ENCODE results near the gene CCR4.
"Not testable (repeated sequence)": the region's sequence is repeated elsewhere in the genome, so short reads cannot be mapped to it uniquely, and the experiment has no call there.

The CCR4 gene

GRCh38 chr3:32983124-32983523 lies 31.7 kb downstream of the CCR4 start:
- no peak for DNase-seq (ENCODE audit: low read depth in 2 of 2)

- not testable (repeated sequence) for DNase-seq (ENCODE audit: low read depth in 2 of 2)
Measured at GRCh38 chr3:32984918-32985317, 33.5 kb downstream of the CCR4 start.

- no peak for DNase-seq (ENCODE audit: low read depth in 2 of 2)
Measured at GRCh38 chr3:32989171-32989570, 37.7 kb downstream of the CCR4 start.

GRCh38 chr3:32990116-32990515 lies 38.7 kb downstream of the CCR4 start:
- DNase-seq (ENCODE audit: low read depth in 2 of 2), result no peak

- no peak for DNase-seq (ENCODE audit: low read depth in 2 of 2)
Measured at GRCh38 chr3:32991781-32992180, 40.3 kb downstream of the CCR4 start.

GRCh38 chr3:32992310-32992686 lies 40.9 kb downstream of the CCR4 start:
- DNase-seq (ENCODE audit: low read depth in 2 of 2), result no peak

GRCh38 chr3:32994045-32994444 lies 42.6 kb downstream of the CCR4 start:
- no peak for DNase-seq (ENCODE audit: low read depth in 2 of 2)

- DNase-seq (ENCODE audit: low read depth in 2 of 2), result no peak
Measured at GRCh38 chr3:32995098-32995497, 43.7 kb downstream of the CCR4 start.

- DNase-seq (ENCODE audit: low read depth in 2 of 2), result no peak
Measured at GRCh38 chr3:32996048-32996754, 44.8 kb downstream of the CCR4 start.

- DNase-seq (ENCODE audit: low read depth in 2 of 2), result no peak
Measured at GRCh38 chr3:32996755-32997091, 45.3 kb downstream of the CCR4 start.

- DNase-seq (ENCODE audit: low read depth in 2 of 2), result no peak
Measured at GRCh38 chr3:32998631-32999451, 47.4 kb downstream of the CCR4 start.

- DNase-seq (ENCODE audit: low read depth in 2 of 2), result no peak
Measured at GRCh38 chr3:33000691-33001385, 49.4 kb downstream of the CCR4 start.

- DNase-seq (ENCODE audit: low read depth in 2 of 2), result no peak
Measured at GRCh38 chr3:33001889-33002288, 50.4 kb downstream of the CCR4 start.

GRCh38 chr3:33003308-33003707 lies 51.9 kb downstream of the CCR4 start:
- no peak for DNase-seq (ENCODE audit: low read depth in 2 of 2)

- DNase-seq (ENCODE audit: low read depth in 2 of 2), result no peak
Measured at GRCh38 chr3:33004205-33004604, 52.8 kb downstream of the CCR4 start.

- no peak for DNase-seq (ENCODE audit: low read depth in 2 of 2)
Measured at GRCh38 chr3:33004961-33005360, 53.5 kb downstream of the CCR4 start.
